Jurkat, Clone E6-1 (cell line): ENCODE results near the gene FDX1.

Experiments
- DNase-seq: peaks from one replicate; pipeline ENCODE4 v3.0.0-alpha.2; 2011; ENCODE audit warnings: low read depth, low spot score
- H3K4me3 ChIP-seq: 2 replicates; pipeline ENCODE4 v1.5.1; 2011; ENCODE audit warnings: mild to moderate bottlenecking, low read length, control low read depth, moderate library complexity

The FDX1 gene

DNA sequence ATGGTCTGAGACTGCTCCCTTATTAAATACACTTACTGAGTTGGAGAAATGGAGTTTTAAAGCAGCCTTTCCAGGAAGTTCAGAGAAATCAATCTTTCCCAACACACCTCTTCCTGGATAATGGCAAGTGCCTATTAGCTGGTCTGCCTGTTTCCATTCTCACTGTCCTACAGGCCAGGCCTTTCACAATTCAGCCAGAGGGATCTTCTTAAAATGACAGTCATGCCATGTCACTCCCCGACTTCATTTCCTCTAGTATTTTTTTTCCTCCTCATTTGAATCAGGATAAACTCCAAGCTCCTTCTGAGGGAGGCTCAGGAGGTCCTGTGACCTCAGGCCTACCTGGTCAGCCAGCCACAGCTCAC is 62.6 kb downstream of the FDX1 start:
- H3K4me3 ChIP-seq = no peak overlapping the region
- no peak for DNase-seq

DNA sequence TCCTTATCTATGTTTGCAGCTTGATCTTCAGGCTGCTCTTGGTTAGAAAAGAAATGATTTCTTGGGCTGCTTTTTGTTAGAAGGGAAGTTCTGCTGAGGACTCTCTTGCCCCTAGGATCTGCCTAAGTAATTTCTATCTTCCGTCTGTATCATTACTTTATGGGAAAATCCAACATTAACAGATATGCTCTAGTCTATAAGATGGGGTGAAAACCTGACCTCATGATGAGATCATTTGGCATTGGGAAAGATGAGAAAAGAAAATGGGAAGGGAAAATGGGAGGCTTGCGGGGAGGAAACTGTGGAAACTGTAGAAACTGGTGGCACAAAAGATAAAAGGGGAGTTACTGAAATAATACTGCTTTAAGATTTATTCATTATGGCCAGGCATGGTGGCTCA is 63.6 kb downstream of the FDX1 start:
- DNase-seq = no peak
- no peak overlapping the region for H3K4me3 ChIP-seq

GRCh38 chr11:110497231-110497978 is 67.7 kb downstream of the FDX1 start:
- H3K4me3 ChIP-seq = no peak overlapping the region
- DNase-seq = no peak

DNA sequence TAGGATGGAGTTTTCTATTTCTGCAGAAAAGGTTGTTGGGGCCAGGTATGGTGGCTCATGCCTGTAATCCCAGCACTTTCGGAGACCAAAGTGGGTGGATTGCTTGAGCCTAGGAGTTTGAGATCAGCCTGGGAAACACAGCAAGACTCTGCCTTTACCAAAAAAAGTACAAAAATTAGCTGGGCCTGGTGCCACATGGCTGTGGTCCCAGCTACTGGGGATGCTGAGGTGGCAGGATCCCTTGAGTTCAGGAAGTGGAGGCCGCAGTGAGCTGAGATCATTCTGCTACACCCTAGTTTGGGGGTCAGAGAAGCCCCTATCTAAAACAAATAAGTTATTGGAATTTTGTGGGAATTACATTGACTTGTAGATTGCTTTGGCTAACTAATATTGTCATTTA is 71.7 kb downstream of the FDX1 start:
- H3K4me3 ChIP-seq = no peak overlapping the region
- DNase-seq = no peak

GRCh38 chr11:110505528-110506284 is 76.0 kb downstream of the FDX1 start:
- no peak overlapping the region for H3K4me3 ChIP-seq
- no peak for DNase-seq

DNA sequence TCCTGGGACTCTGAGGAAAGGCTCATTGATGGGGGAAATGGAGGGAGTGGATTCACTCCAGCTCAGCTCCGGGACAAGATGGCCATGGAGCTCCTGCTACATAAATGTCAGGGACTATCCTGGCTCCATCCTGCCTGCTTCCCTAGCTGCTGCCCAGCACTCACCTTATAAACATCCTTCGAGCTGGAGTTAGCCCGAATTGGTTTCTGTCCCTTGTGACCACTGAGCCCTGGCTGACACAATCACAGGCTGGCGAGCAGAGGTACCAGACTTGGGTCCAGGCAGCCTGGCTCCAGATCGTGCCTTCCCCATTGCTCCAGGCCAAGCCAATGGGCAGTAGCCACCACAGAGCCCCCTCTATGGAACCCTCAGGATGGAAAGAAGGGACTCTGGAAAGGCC is 77.6 kb downstream of the FDX1 start:
- DNase-seq = no peak

DNA sequence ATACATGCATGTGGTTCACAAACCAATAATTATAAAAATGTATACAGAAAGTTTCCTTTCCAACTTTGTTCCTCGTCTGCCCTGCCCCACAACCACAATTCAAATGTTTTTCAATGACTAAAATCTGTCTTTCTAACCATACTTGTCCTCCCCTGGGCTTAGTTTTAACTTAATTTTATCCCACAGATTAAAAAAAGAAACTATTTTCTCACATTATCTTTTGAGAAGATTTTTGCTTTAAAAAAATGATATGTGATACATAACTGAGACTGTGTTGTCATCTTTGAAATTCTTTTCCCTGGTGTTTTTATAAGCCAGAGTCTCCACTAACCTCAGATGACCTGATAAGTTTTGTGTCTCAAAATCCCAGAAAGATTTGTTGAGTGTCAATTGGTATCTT is 79.0 kb downstream of the FDX1 start:
- H3K4me3 ChIP-seq = no peak overlapping the region
- DNase-seq = no peak

More for the DNA sequence above, 77.6 kb downstream of the FDX1 start:
- H3K4me3 ChIP-seq = no peak overlapping the region

DNA sequence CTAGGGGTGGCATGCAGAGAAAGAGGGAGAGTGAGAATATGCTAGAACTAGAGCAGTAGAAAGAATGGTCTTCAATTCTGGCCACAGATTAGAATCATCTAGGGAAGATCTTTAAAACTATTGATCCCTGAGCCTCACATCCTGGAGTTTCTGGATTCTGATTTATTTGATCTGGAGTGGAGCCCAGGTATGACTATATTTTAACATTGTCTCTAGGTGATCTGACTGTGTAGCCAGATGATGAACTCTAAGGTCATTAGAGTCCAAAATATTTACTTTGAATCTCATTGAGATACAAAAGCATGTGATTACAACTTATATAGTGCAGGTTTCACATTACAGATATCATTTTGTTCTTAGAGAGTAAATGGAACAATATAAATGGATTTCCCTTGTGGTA is 79.7 kb downstream of the FDX1 start:
- no peak for DNase-seq
- H3K4me3 ChIP-seq = no peak overlapping the region

DNA sequence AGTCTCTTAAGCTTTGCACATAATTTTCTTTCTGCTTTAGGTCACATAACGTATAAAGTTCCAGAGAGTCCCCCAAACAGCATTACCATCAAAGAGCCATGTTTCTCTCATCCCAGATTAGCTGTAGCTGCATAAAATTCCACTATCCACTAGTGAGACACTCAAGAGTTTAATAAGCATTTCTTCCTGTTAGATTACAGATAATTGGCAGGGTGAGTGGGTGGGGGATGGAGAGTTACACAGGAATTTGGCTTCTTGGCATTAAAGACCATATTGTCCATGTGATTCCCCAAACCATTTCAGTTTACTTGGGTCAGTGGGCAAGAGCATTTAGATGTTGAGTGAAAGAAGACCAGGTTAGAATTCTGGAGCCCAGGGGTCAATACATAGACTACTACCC is 82.3 kb downstream of the FDX1 start:
- no peak overlapping the region for H3K4me3 ChIP-seq
- DNase-seq = no peak

GRCh38 chr11:110513259-110513801 is 83.6 kb downstream of the FDX1 start:
- no peak overlapping the region for H3K4me3 ChIP-seq
- no peak for DNase-seq

GRCh38 chr11:110513846-110514437 is 84.2 kb downstream of the FDX1 start:
- no peak for DNase-seq
- H3K4me3 ChIP-seq = no peak overlapping the region
